ENCODE results near the gene ADAM23.

DNA sequence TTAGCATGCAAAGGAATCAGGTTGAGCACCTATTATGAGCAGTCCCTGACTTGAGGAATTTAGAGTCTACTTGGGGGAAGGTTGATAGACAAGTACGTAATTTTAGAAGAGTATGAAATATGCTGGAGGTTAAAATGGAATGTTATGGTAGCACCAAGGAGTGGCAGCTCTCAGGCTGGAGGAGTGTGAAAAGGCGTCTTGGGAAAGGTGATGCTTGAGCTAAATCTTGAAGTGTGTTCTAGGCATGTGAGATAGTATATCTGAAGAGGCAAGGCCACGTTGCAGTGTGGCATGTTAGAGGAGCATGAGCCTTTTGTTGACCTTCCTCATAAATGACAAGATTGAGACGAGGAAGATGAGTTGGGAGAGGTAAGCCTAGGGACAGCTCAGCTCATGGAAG, 39.3 kb downstream of the ADAM23 start:
- TF ChIP-seq POLR2A (IDR thresholded peaks at IDR 0.05) (no peak), POLR2AphosphoS5 (IDR thresholded peaks at IDR 0.05) (no peak)
- TF ChIP-seq, protein P1, sequence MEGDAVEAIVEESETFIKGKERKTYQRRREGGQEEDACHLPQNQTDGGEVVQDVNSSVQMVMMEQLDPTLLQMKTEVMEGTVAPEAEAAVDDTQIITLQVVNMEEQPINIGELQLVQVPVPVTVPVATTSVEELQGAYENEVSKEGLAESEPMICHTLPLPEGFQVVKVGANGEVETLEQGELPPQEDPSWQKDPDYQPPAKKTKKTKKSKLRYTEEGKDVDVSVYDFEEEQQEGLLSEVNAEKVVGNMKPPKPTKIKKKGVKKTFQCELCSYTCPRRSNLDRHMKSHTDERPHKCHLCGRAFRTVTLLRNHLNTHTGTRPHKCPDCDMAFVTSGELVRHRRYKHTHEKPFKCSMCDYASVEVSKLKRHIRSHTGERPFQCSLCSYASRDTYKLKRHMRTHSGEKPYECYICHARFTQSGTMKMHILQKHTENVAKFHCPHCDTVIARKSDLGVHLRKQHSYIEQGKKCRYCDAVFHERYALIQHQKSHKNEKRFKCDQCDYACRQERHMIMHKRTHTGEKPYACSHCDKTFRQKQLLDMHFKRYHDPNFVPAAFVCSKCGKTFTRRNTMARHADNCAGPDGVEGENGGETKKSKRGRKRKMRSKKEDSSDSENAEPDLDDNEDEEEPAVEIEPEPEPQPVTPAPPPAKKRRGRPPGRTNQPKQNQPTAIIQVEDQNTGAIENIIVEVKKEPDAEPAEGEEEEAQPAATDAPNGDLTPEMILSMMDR (IDR thresholded peaks at IDR 0.05), result no peak

All from prostate gland (tissue), 2 donors.